GM23338 (cell line): ENCODE results near the gene GLTP. TPM values are rescaled to one million over a fixed set of nuclear protein-coding genes. Genes with fewer than 3 reads are reported as not detected.
"Not testable (repeated sequence)": the region's sequence is repeated elsewhere in the genome, so short reads cannot be mapped to it uniquely, and the experiment has no call there.

ENCODE experiments used
- ATAC-seq: fragments of 200-7000 bp; cut with Tn5 transposase; 3 replicates; pipeline ENCODE4 v1.9.1; 2020
- DNase-seq: peaks from one replicate; pipeline ENCODE4 v3.0.0-alpha.2; 2015; ENCODE audit warnings: low spot score
- H2AFZ ChIP-seq: fragments of 200-600 bp; sonication (generic); 2 replicates; pipeline ENCODE4 v1.8.0; 2016; ENCODE audit warnings: antibody characterized with exemption, mild to moderate bottlenecking, moderate library complexity
- H3F3A ChIP-seq: fragments of 200-600 bp; sonication (generic); replicated peaks from 2 replicates; pipeline ENCODE4 v1.8.0; 2017; ENCODE audit warnings: antibody characterized with exemption, mixed run types, low read depth
- H3K27ac ChIP-seq: fragments of 200-600 bp; sonication (generic); 2 replicates; pipeline ENCODE4 v1.6.1; 2016; ENCODE audit warnings: low read depth
- H3K27me3 ChIP-seq: fragments of 200-600 bp; sonication (generic); 2 replicates; pipeline ENCODE4 v1.8.0; 2016; ENCODE audit warnings: mild to moderate bottlenecking, mixed run types, moderate library complexity; ENCODE audit not compliant: insufficient read depth
- H3K36me3 ChIP-seq: fragments of 200-600 bp; sonication (generic); 2 replicates; pipeline ENCODE4 v1.8.0; 2016; ENCODE audit warnings: mild to moderate bottlenecking; ENCODE audit not compliant: insufficient read depth
- H3K4me1 ChIP-seq: fragments of 200-600 bp; sonication (generic); 2 replicates; pipeline ENCODE4 v1.8.0; 2016; ENCODE audit warnings: mild to moderate bottlenecking, moderate library complexity; ENCODE audit not compliant: insufficient read depth
- H3K4me2 ChIP-seq: fragments of 200-600 bp; sonication (generic); 2 replicates; pipeline ENCODE4 v1.7.1; 2017; ENCODE audit warnings: mixed run types
- H3K4me3 ChIP-seq: fragments of 200-600 bp; sonication (generic); 2 replicates; pipeline ENCODE4 v1.6.1; 2016; ENCODE audit warnings: mixed run types
- H3K79me2 ChIP-seq: fragments of 200-600 bp; sonication (generic); replicated peaks from 2 replicates; pipeline ENCODE4 v1.8.0; 2017; ENCODE audit warnings: mild to moderate bottlenecking; ENCODE audit not compliant: insufficient read depth
- H3K9me2 ChIP-seq: fragments of 200-600 bp; sonication (generic); 2 replicates; pipeline ENCODE4 v1.8.0; 2017; ENCODE audit not compliant: insufficient read depth
- H4K20me1 ChIP-seq: fragments of 200-600 bp; sonication (generic); replicated peaks from 2 replicates; pipeline ENCODE4 v1.8.0; 2017; ENCODE audit warnings: mild to moderate bottlenecking; ENCODE audit not compliant: insufficient read depth
- H3K27ac Mint-ChIP-seq: 2 replicates; pipeline ENCODE4 v1.8.0; 2020; ENCODE audit warnings: inconsistent platforms, mild to moderate bottlenecking, moderate library complexity, mixed read lengths
- H3K27me3 Mint-ChIP-seq: 3 replicates; pipeline ENCODE4 v1.8.0; 2022; ENCODE audit warnings: low read depth, mild to moderate bottlenecking, moderate library complexity, mixed read lengths, inconsistent platforms; ENCODE audit not compliant: insufficient read depth, poor library complexity
- H3K36me3 Mint-ChIP-seq: 3 replicates; pipeline ENCODE4 v1.8.0; 2021; ENCODE audit warnings: low read depth, mild to moderate bottlenecking, inconsistent platforms, moderate library complexity, mixed read lengths
- H3K4me1 Mint-ChIP-seq: 3 replicates; pipeline ENCODE4 v1.8.0; 2020; ENCODE audit warnings: mild to moderate bottlenecking, inconsistent platforms, mixed read lengths
- H3K4me3 Mint-ChIP-seq: 3 replicates; pipeline ENCODE4 v1.8.0; 2021; ENCODE audit warnings: moderate library complexity, mild to moderate bottlenecking, inconsistent platforms, mixed read lengths
- H3K9me3 Mint-ChIP-seq: 3 replicates; pipeline ENCODE4 v1.8.0; 2020; ENCODE audit warnings: moderate library complexity, mild to moderate bottlenecking, inconsistent platforms, mixed read lengths
- EZH2 ChIP-seq: fragments of 200-600 bp; sonication (generic); IDR thresholded peaks from one replicate; pipeline ENCODE4 v1.8.0; 2017; ENCODE audit warnings: antibody characterized with exemption, mild to moderate bottlenecking, low read depth; ENCODE audit not compliant: unreplicated experiment
- POLR2AphosphoS5 ChIP-seq: IDR thresholded peaks from 2 replicates; pipeline ENCODE4 v1.6.1; 2016; ENCODE audit warnings: antibody characterized with exemption, low read depth
- REST ChIP-seq: IDR thresholded peaks from one replicate; pipeline ENCODE4 v1.6.1; 2018; ENCODE audit warnings: antibody characterized with exemption; ENCODE audit not compliant: unreplicated experiment
- STAT1 ChIP-seq: IDR thresholded peaks from one replicate; pipeline ENCODE4 v1.6.1; 2016; ENCODE audit warnings: antibody characterized with exemption; ENCODE audit not compliant: unreplicated experiment
- ZNF331 ChIP-seq: fragments of 250-450 bp; sonication (Bioruptor Pico); IDR thresholded peaks from 2 replicates; pipeline ENCODE4 v1.5.0; 2020; ENCODE audit warnings: low read depth, mild to moderate bottlenecking, moderate library complexity
- ZNF462 ChIP-seq: fragments of 250-450 bp; sonication (Bioruptor Pico); IDR thresholded peaks from 2 replicates; pipeline ENCODE4 v1.5.0; 2020; ENCODE audit warnings: mild to moderate bottlenecking, moderate library complexity
- polyA plus RNA-seq: library from polyadenylated mRNA; unstranded; fragments of >200 nt; fragmentation: Nextera tagmentation; extraction: Ambion mirVana; gene quantifications from 2 replicates; pipeline ENCODE4 v1.2.1, GENCODE V29; 2016
- total RNA-seq: library from RNA; depleted of rRNA; stranded (reverse); fragments of >200 nt; shearing (Covaris generic); gene quantifications from 2 replicates; pipeline ENCODE4 v1.2.3, GENCODE V29; 2014
- TF ChIP-seq, protein P1 (sequence below): IDR thresholded peaks from 2 replicates; pipeline ENCODE4 v1.6.1; 2016; ENCODE audit warnings: antibody characterized with exemption
- TF ChIP-seq, protein P2 (sequence below), 2 experiments: fragments of 200-600 bp in 1 of 2; sonication (generic) in 1 of 2; conservative IDR thresholded peaks; 2 replicates each; pipeline versions ENCODE4 v1.5.1 to v1.6.1; 2016 to 2017; ENCODE audit warnings: antibody characterized with exemption in 2 of 2, low read depth in 2 of 2, mild to moderate bottlenecking in 2 of 2, moderate library complexity in 1 of 2

Gene GLTP
- total and polyA plus RNA-seq, 2 experiments from 2014 or later, result 26.5 to 30.2 TPM

DNA sequence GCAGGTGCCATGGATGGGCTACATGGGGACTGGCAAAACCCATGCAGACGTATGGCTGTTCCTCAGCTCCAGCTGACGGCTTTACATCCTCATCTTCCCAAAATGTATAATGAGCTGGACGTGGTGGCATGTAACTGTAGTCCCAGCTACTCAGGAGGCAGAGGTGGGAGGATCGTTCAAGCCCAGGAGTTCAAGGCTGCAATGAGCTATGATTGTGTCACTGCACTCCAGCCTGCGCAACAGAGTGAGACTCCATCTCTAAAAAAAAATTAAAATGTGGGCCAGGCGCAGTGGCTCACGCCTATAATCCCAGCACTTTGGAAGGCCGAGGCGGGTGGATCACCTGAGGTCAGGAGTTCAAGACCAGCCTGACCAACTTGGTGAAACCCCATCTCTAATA lies 17.9 kb downstream of the GLTP start:
- Mint-ChIP-seq H3K4me1 (peaks cover 12% of the 10 kb centered on the region), H3K36me3 (peaks cover 10% of the 10 kb centered on the region; the same call in 2 of the 3 replicates)
- not testable (repeated sequence) for H3K4me3 ChIP-seq, H2AFZ ChIP-seq, DNase-seq, H3K27ac ChIP-seq, H3F3A ChIP-seq, H3K27me3 ChIP-seq, H3K79me2 ChIP-seq, H3K36me3 ChIP-seq, H3K4me2 ChIP-seq, H3K9me3 Mint-ChIP-seq, H3K4me3 Mint-ChIP-seq, H3K27ac Mint-ChIP-seq, ATAC-seq, H3K4me1 ChIP-seq, H3K27me3 Mint-ChIP-seq, H3K9me2 ChIP-seq
- peaks cover 17% of the 10 kb centered on the region; the same call in 1 of the 2 replicates for H4K20me1 ChIP-seq

DNA sequence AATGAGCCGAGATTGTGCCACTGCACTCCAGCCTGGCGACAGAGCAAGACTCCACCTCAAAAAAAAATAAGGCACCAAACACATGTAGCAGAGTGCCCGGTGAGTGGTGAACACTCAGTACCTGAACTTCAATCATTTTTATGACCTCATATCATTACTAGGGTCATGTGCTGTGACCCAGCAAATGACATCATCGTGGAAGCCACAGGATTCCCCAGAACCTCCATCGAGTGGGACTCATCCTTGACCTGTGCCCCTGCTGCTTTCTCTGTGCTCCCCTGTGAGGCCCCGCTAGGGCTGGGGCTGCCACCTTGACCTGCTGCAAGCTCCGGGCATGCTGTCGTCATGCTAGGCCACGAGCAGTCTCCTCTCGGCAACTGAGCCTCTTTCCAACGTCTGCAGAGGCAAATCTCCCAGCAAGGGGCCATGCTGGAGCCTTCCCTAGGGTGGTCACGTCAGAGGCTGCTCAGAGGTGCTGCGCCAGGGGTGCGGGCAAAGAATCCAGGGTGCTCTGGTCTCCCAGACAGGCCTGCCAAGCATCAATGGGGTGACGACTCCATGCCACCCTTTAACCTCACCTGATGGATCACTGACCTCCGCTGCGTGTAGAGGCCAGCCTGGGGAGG lies 18.5 kb downstream of the GLTP start:
- H3K27me3 Mint-ChIP-seq, result peaks cover 4% of the 10 kb centered on the region
- H3K4me3 Mint-ChIP-seq, result no peak overlapping the region
- Histone ChIP-seq H3K27ac (no peak overlapping the region), H3F3A (no peaks in the 10 kb centered on the region), H3K27me3 (no peaks in the 10 kb centered on the region), H3K4me2 (no peak overlapping the region), H3K79me2 (peaks cover 6% of the 10 kb centered on the region), H3K4me1 (no peaks in the 10 kb centered on the region), H3K4me3 (no peak overlapping the region), H3K36me3 (peaks cover 3% of the 10 kb centered on the region; the same call in 1 of the 2 replicates), H4K20me1 (peaks cover 17% of the 10 kb centered on the region; the same call in 1 of the 2 replicates), H2AFZ (no peak overlapping the region), H3K9me2 (no peaks in the 10 kb centered on the region)
- no peak overlapping the region for H3K27ac Mint-ChIP-seq
- DNase-seq (no peak), ATAC-seq (no peak)
- H3K36me3 Mint-ChIP-seq, result peaks cover 12% of the 10 kb centered on the region; the same call in 2 of the 3 replicates
- H3K4me1 Mint-ChIP-seq, result peaks cover 12% of the 10 kb centered on the region
- no peaks in the 10 kb centered on the region for H3K9me3 Mint-ChIP-seq
- TF ChIP-seq ZNF462 (CRISPR knock-in tag), result no peak
- TF ChIP-seq, protein P1, sequence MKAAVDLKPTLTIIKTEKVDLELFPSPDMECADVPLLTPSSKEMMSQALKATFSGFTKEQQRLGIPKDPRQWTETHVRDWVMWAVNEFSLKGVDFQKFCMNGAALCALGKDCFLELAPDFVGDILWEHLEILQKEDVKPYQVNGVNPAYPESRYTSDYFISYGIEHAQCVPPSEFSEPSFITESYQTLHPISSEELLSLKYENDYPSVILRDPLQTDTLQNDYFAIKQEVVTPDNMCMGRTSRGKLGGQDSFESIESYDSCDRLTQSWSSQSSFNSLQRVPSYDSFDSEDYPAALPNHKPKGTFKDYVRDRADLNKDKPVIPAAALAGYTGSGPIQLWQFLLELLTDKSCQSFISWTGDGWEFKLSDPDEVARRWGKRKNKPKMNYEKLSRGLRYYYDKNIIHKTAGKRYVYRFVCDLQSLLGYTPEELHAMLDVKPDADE, result no peak
- TF ChIP-seq EZH2, result no peak
- no peak for TF ChIP-seq POLR2AphosphoS5
- TF ChIP-seq REST, result no peak
- TF ChIP-seq, protein P2, sequence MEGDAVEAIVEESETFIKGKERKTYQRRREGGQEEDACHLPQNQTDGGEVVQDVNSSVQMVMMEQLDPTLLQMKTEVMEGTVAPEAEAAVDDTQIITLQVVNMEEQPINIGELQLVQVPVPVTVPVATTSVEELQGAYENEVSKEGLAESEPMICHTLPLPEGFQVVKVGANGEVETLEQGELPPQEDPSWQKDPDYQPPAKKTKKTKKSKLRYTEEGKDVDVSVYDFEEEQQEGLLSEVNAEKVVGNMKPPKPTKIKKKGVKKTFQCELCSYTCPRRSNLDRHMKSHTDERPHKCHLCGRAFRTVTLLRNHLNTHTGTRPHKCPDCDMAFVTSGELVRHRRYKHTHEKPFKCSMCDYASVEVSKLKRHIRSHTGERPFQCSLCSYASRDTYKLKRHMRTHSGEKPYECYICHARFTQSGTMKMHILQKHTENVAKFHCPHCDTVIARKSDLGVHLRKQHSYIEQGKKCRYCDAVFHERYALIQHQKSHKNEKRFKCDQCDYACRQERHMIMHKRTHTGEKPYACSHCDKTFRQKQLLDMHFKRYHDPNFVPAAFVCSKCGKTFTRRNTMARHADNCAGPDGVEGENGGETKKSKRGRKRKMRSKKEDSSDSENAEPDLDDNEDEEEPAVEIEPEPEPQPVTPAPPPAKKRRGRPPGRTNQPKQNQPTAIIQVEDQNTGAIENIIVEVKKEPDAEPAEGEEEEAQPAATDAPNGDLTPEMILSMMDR (conservative IDR thresholded peaks at IDR 0.05; ENCODE audit: low read depth in 2 of 2), result no peak
- no peak for TF ChIP-seq STAT1
- no peak for TF ChIP-seq ZNF331 (CRISPR knock-in tag)
